H1 (cell line): ENCODE results near the gene AHSG. TPM values are rescaled to one million over a fixed set of nuclear protein-coding genes. Genes with fewer than 3 reads are reported as not detected.

Experiments
- SIX5 ChIP-seq: IDR thresholded peaks from 2 replicates; pipeline ENCODE4 v1.6.1; 2011; ENCODE audit warnings: mild to moderate bottlenecking, low read depth, low read length
- SP2 ChIP-seq: IDR thresholded peaks from 2 replicates; pipeline ENCODE4 v1.6.1; 2012; ENCODE audit warnings: mild to moderate bottlenecking, low read length, inconsistent platforms
- polyA plus RNA-seq, 7 experiments: library from polyadenylated mRNA; depleted of rRNA in 3 of 7; stranded (reverse) in 5 of 7; unstranded in 2 of 7; fragments of >200 nt in 5 of 7; fragments of 200-250 nt in 2 of 7; gene quantifications; 1 replicate in 5 of 7; 2 replicates in 1 of 7; 4 replicates in 1 of 7; pipeline versions ENCODE4 v1.2.1 to v1.2.3, GENCODE V29; 2011 to 2013; ENCODE audit warnings: missing spikeins in 2 of 7, mixed read lengths in 2 of 7
- total RNA-seq: library from RNA; stranded (reverse); fragmentation: NEBNext Ultra II Directional; extraction: Animal tissue kit (Norgen Biotek cat#: 25700); gene quantifications from 2 replicates; pipeline ENCODE4 v1.2.1, GENCODE V29; 2021

AHSG gene
- total and polyA plus RNA-seq, 2 of the 8 experiments (the other 6 are each of a cell fraction or from before 2014, with no cell fraction given): 0.68 to 0.78 TPM

GRCh38 chr3:186566772-186567071 is 46.1 kb upstream of the AHSG start (continued):
- TF ChIP-seq SIX5 (no peak), SP2 (no peak)
